ENCODE measurements around the gene KIF18B. TPM values are rescaled to one million over a fixed set of nuclear protein-coding genes. Genes with fewer than 3 reads are reported as not detected.
"Not testable (repeated sequence)": the region's sequence is repeated elsewhere in the genome, so short reads cannot be mapped to it uniquely, and the experiment has no call there.

Gene KIF18B
- total RNA-seq, 1 donor from 2014 or later = 10.4 TPM

- no peak for ATAC-seq
These were observed 21.7 kb upstream of the KIF18B start for GRCh38 chr17:44969144-44969780.

- peak; percentile 93 for ATAC-seq
These were observed 20.9 kb upstream of the KIF18B start, which contains the start of gene C1QL1 for GRCh38 chr17:44968225-44969143. TSS of gene C1QL1 (minus strand) at chr17:44968303. CDS start at chr17:44968048, 255 bp downstream.

GRCh38 chr17:44967907-44968224 is 20.3 kb upstream of the KIF18B start:
- no peak for ATAC-seq

DNA sequence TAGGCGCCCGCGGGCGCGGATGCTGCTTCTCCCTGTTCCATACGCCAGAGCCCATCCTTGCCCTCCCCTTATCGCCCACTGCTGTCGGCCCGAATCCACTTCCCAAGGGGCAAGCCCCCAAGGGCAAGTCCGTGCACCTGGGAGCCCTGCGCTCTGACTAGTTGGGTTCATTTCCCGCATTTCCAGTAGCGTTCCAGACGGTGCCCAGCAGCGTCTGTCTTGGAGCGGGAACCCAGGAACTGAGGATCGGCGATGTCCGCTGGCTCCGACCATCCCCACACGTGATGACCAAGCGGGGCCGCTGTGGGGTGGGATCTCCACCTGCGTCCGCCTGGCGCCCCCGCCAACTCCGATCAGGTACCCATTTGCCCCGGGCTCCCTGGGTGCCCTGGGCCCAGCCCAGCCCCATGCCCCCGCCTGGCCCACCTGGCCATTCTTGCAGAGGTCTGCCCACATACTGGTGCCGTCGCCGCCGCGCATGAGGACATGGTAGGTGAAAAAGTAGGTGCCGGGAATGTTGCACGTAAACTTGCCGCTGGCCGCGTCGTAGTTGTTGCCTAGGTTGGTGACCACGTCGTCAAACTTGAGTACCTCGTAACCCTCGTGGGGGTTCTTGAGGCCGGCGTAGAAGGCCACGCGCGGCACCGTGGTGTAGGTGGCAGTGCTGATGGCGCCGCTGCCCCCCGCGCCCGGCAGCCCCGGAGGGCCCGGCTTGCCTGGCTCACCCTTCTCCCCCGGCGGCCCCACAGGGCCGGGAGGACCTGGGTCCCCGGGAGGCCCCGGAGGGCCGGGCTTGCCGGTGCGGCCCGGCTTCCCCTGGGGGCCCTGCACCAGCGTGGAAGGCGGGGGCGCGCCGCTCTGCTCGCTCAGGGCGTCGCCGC is 19.7 kb upstream of the KIF18B start:
- no peak for ATAC-seq

DNA sequence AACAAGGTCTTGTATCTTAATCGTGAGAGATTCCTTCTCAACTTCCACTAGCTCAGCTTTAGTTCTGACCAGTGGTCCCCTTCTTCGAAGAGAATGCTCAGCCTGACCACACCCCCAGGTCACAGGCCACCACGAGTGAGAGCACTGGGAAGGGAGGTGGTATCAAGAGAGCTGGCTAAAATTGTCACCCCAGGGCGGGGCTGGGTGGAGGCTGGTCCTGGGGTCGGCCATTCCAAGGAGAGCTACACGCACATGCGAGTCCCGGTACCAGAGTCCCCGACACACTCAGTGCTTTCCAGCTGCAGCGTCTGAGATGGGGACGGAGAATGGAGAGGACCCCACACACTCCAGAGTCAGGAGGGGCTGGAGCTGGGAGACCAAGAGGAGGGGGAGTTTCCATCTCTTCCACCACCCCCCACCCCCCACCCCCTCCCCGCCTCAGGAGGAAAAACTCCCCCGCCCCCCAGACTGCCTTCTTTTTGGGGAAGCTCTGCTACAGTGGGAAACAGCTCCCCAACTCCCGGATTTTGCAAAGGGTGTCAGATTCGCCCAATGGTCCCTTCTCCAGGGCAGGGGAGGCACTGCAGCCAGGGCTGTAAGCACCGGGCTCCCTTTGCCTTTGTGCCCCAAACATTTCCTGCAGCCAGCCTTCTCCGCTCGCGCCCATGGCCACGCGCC is 18.9 kb upstream of the KIF18B start:
- no peak for ATAC-seq

GRCh38 chr17:44965481-44966234 is 18.1 kb upstream of the KIF18B start:
- no peak for ATAC-seq

- ATAC-seq = peak; percentile 27
These were observed 14.4 kb upstream of the KIF18B start for GRCh38 chr17:44961921-44962350.

DNA sequence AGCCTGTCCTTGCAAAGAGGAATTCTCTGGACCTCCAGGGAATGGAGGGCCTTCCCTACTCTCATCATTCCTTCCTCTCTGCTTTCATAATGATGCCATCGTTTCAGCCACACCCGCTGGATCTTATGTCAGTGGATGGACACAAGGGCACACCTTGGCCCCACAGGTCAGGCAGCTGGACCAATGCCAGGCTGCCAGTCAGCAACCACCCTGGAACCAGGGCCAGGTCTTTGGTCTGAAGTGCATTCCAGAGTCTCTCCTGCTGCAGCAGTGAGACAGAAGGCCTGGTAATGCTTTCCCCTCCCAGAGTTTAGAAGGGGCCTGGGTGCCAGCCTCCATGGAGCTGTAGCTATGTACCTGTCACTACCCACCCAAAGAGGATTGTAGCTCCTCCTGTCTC is 13.1 kb upstream of the KIF18B start:
- ATAC-seq = no peak

DNA sequence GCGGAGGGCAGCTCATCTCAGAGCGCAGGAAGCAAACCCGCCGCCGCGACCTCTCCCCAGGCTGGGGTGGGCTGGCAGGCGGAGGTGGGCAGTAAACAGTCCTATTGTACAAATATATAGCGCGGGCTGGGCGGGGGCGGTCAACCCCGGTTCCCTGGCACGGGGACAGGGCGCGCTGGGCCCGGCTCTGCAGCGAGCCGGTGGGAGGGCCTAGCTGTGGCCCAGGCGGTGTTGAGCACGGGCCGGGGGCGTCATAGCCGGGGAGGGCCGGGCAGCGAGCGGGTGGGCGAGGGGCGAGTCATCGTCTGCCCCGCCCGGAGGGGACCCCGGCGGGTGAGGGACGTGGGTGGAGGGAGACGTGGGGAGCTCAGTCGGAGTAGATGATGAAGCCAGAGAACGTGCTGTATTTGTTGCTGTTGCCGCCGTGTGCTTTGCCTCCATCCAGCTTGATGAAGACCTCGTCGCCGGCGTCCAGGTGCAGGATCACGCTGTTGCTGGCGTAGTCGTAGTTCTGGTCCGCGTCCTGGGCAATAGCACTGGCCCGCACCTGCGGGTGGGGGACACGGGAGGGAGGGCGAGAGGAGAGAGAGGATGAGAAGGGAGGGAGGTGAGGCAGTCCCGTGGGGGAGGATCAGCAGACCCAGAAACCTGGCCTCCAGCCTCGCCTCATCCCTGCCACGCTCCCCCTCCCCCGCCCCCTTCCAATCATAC is 12.4 kb upstream of the KIF18B start:
- ATAC-seq = no peak

- no peak for ATAC-seq
These were observed 9.7 kb upstream of the KIF18B start for GRCh38 chr17:44956998-44957981.

GRCh38 chr17:44955674-44956425 is 8.3 kb upstream of the KIF18B start:
- no peak for ATAC-seq

DNA sequence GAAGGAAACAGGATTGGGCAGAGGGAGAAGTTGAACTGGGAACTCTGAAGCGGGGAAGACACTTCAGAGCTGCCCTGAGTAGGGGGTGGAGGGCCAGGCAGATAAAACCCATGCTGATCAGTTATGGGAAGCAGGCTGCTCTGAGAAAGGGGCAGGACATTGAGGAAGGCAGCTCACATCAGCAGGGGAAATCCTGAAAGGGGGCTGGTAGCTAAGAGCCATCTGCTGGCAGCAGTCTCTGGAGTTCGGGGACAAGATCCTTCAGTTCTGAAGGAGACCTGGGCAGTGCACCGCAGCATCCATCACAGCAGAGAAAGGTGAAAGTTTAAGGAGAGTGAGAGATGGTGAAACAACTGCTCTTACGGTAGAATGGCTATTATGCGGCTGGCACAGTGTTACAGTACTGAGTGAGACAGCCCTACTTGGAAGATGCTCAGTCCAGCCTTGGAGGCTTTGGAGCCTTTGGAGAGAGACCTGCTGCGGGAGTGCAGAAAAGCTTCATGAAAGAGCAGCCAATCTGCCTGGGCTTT is 5.4 kb upstream of the KIF18B start:
- ATAC-seq = no peak

DNA sequence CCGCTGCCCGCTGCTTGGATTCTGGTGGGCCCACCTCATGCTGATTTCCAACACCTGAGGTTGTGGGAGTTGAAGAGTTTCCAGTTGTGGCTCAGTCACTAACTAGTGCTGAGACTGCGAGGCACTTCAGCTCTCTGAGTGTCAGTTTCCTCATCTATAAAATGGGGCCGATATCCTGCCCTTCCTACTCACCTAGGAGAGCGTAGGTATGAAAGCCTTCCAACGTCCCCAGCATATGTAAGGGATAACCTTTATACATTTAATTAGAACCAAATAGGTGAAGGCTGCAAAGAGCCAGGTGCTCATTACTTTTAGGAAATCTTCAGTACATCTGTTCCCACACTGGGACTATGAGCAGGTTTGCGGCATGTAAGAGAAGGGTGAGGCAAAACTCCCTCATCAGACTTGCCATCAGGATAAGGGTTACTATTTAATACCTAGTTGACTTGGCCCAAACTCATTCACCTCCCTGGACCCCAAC is 782 bp upstream of the KIF18B start:
- no peak for ATAC-seq

DNA sequence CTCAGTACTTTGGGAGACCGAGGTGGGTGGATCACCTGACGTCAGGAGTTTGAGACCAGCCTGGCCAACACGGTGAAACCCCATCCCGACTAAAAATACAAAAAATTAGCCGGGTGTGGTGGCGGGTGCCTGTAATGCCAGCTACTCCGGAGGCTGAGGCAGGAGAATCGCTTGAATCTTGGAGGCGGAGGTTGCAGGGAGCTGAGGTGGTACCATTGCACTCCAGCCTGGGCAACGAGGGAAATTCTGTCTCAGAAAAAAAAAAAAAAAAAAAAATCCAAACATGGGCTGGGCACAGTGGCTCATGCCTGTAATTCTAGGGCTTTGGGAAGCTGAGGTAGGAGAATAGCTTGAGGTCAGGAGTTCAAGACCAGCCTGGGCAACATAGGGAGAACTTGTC is 1.9 kb downstream of the KIF18B start:
- not testable (repeated sequence) for ATAC-seq

- no peak for ATAC-seq
These were observed 5.1 kb downstream of the KIF18B start for GRCh38 chr17:44942456-44942855.

- ATAC-seq = peak; percentile 15
These were observed 5.8 kb downstream of the KIF18B start for GRCh38 chr17:44941712-44942331.

DNA sequence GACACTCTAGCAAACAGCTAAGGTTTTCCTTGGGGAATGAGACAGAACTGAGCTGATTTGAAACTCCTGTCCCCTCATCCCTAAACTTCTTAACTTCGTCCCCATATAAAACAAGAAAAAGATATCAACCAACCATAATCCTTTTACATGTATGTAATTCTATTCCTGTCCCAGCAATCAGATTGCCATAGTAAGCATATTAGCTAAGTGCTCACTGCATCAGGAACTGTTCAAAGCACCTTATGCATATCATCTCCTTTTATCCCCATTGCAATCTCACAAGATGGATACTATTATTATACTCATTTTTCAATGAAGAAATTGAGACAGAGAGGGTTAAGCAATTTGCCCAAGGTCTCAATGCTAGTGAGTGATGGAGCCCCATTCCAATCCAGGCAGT is 6.8 kb downstream of the KIF18B start:
- ATAC-seq = no peak

GRCh38 chr17:44940317-44940716 is 7.3 kb downstream of the KIF18B start:
- ATAC-seq = no peak
